ENCODE results near the gene CATSPERZ.

Gene CATSPERZ

DNA sequence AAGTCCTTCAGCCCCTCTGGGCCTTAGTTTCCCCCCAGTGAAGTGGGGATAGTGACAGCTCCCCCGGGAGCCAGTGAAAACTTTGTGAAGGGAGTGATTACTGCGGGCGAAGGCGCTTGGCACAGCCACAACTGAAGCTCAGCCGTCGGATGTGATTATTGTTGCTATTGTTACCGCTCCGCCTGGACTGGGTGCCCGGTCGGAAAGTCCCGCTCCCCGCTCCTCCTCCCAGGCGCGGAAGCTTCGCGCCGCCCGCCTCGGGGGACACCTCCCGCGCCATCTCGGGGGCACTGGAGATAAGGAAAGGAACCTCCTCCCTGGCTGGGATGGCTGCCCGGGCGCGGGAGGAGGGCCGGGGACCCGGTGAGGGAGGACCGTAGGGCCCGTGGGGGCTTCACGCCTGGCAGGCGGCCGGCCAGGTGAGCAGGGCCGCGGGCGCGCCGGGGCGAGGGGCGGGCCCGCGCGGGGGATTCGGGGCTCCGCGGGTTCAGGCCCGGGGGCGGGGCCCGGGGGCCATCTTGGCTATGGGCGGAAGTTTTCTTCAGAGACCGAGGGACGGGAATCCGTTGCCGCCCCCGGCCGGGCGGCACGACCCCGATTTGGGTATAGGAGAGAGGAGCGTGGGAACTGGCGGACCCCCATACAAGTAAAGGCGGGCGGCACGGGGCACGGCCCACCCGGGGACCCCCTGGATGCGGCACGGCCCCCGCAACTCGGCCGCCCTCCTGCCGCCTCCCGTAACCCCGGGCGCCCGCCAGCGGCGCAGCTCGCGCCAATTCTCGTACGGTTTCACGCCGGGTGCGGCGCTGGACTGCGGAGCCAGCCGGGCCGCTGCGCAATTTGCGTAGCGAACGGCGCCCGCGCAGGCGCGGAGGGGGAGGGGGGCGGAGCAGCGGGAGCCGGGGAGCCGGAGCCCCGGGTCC is 14.9 kb upstream of the CATSPERZ start, which contains the start of gene GPR137:
Gene GPR137, plus strand, starts transcription at position 887 of the 923 bp plus-strand sequence. CDS start 677 bp downstream, outside the sequence.
- Histone ChIP-seq H2AFZ (ENCODE audit: insufficient read depth, low read length, poor library complexity) (peak within 1 kb of the TSS; percentile 80), H3K36me3 (ENCODE audit: control insufficient read depth in 1 of 2, insufficient read depth in 2 of 2, low read length in 2 of 2) (peaks cover 9 to 18% of the 10 kb centered on the region in 2 experiments), H4K12ac (ENCODE audit: low read depth, low read length) (peak within 1 kb of the TSS; percentile 49), H3K27ac (ENCODE audit: low read depth, low read length) (peak within 1 kb of the TSS; percentile 77), H3K4me2 (ENCODE audit: low read length) (peak within 1 kb of the TSS; percentile 100), H3K9ac (ENCODE audit: low read length) (peak within 1 kb of the TSS; percentile 86), H3K4ac (ENCODE audit: low read depth, low read length) (peak within 1 kb of the TSS; percentile 46), H2BK5ac (ENCODE audit: low read depth, low read length, poor library complexity) (peak within 1 kb of the TSS; percentile 63), H3K27me3 (ENCODE audit: insufficient read depth, low read length) (peaks cover 3% of the 10 kb centered on the region), H3K4me3 (ENCODE audit: low read depth, low read length) (peak within 1 kb of the TSS; percentile 86), H3K4me1 (ENCODE audit: control insufficient read depth in 1 of 2, insufficient read depth in 2 of 2, low read length in 2 of 2) (peaks cover 14 to 18% of the 10 kb centered on the region in 2 experiments), H3K79me2 (ENCODE audit: control insufficient read depth, insufficient read depth, low read length, poor library complexity) (peaks cover 7% of the 10 kb centered on the region), H4K91ac (ENCODE audit: low read depth, low read length) (peak within 1 kb of the TSS; percentile 76), H3K14ac (ENCODE audit: low read length) (peak within 1 kb of the TSS; percentile 41), H3K9me3 (ENCODE audit: insufficient read depth, low read depth, low read length) (peaks cover 2% of the 10 kb centered on the region), H4K8ac (ENCODE audit: low read depth, low read length) (peak within 1 kb of the TSS; percentile 81), H2BK12ac (ENCODE audit: low read length) (no peak within 1 kb of the TSS), H3K18ac (ENCODE audit: low read length) (peak within 1 kb of the TSS; percentile 32), H2AK5ac (ENCODE audit: low read length) (peak within 1 kb of the TSS; percentile 77), H3K23ac (ENCODE audit: low read length) (no peak within 1 kb of the TSS), H2BK120ac (ENCODE audit: insufficient read depth, low read length, poor library complexity) (peak within 1 kb of the TSS; percentile 59), H3K79me1 (ENCODE audit: low read length) (peaks cover 14% of the 10 kb centered on the region)
- no CpG with 5 or more reads among the region's 102 CpGs for WGBS (ENCODE audit: extremely low coverage, insufficient coverage, insufficient read length)
- DNase-seq: peak; percentile 67 to 81

DNA sequence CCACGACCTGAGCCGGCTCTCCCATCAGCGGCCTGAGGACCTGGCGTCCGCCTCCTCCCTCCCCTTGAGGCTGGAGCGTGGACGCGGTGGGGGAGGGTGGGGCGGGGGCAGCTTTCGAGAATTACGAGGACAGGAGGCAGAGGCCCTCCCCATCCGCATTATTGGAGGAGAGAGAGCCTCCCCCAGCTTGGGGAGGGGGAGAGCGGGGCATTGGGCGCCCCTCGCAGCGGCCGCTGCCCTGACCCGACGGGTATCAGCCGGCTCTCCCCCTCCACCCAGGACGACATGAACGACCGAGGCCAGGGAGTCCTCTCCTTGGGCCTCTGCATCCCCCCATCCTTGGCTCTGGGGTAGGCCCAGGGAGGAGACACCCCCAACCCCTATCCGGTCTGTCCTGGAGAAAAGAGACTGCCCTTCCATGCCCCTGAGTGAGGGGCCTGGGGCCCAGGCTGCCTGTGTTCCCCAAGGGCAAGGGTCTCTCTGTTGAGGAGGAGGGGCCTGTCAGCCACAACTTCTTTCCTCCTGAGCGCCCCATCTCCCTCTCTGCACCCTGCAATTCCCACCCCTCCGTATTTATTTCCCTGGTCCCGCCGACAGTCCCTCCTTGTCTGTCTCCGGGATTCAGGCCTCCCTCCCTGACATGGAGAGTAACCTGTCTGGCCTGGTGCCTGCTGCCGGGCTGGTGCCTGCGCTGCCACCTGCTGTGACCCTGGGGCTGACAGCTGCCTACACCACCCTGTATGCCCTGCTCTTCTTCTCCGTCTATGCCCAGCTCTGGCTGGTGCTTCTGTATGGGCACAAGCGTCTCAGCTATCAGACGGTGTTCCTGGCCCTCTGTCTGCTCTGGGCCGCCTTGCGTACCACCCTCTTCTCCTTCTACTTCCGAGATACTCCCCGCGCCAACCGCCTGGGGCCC is 14.0 kb upstream of the CATSPERZ start:
- peaks cover 8% of the 10 kb centered on the region for H3K27me3 ChIP-seq (ENCODE audit: insufficient read depth, low read length)
- no CpG with 5 or more reads among the region's 40 CpGs for WGBS (ENCODE audit: extremely low coverage, insufficient coverage, insufficient read length)

DNA sequence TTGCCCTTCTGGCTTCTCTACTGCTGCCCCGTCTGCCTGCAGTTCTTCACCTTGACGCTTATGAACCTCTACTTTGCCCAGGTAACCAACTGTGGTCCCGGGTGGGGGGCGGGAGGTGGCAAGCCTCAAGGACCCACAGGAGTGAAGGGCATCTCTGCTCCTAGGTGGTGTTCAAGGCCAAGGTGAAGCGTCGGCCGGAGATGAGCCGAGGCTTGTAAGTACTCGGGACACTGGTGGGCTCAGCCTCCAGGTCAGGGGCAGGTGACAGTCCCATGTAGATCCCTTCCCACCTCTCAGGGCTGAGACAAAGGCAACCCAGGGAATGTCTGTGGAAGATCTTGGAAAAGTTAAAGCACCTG is 13.4 kb upstream of the CATSPERZ start:
- Histone ChIP-seq H4K91ac (ENCODE audit: low read depth, low read length) (no peak overlapping the region), H2BK120ac (ENCODE audit: insufficient read depth, low read length, poor library complexity) (no peak overlapping the region), H3K14ac (ENCODE audit: low read length) (no peak overlapping the region), H3K79me2 (ENCODE audit: control insufficient read depth, insufficient read depth, low read length, poor library complexity) (peaks cover 7% of the 10 kb centered on the region), H3K9ac (ENCODE audit: low read length) (no peak overlapping the region), H3K79me1 (ENCODE audit: low read length) (peaks cover 14% of the 10 kb centered on the region), H3K27me3 (ENCODE audit: insufficient read depth, low read length) (peaks cover 15% of the 10 kb centered on the region), H3K4ac (ENCODE audit: low read depth, low read length) (no peak overlapping the region), H3K4me2 (ENCODE audit: low read length) (no peak overlapping the region), H3K23ac (ENCODE audit: low read length) (no peak overlapping the region), H4K12ac (ENCODE audit: low read depth, low read length) (no peak overlapping the region), H3K36me3 (ENCODE audit: control insufficient read depth in 1 of 2, insufficient read depth in 2 of 2, low read length in 2 of 2) (peaks cover 9 to 16% of the 10 kb centered on the region in 2 experiments), H4K8ac (ENCODE audit: low read depth, low read length) (no peak overlapping the region), H3K27ac (ENCODE audit: low read depth, low read length) (no peak overlapping the region), H2BK12ac (ENCODE audit: low read length) (no peak overlapping the region), H2AK5ac (ENCODE audit: low read length) (no peak overlapping the region), H3K9me3 (ENCODE audit: insufficient read depth, low read depth, low read length) (peaks cover 4% of the 10 kb centered on the region), H2AFZ (ENCODE audit: insufficient read depth, low read length, poor library complexity) (no peak overlapping the region), H3K4me1 (ENCODE audit: control insufficient read depth in 1 of 2, insufficient read depth in 2 of 2, low read length in 2 of 2) (peaks cover 14 to 21% of the 10 kb centered on the region in 2 experiments), H3K18ac (ENCODE audit: low read length) (no peak overlapping the region), H3K4me3 (ENCODE audit: low read depth, low read length) (peak overlapping the region; percentile 0), H2BK5ac (ENCODE audit: low read depth, low read length, poor library complexity) (no peak overlapping the region)
- WGBS (ENCODE audit: extremely low coverage, insufficient coverage, insufficient read length): no CpG with 5 or more reads among the region's 9 CpGs
- DNase-seq: no peak

More for the DNA sequence above, 14.0 kb upstream of the CATSPERZ start:
- no peak overlapping the region for H3K27ac ChIP-seq (ENCODE audit: low read depth, low read length)
- H3K4me2 ChIP-seq (ENCODE audit: low read length): peak overlapping the region; percentile 100
- H4K91ac ChIP-seq (ENCODE audit: low read depth, low read length): peak overlapping the region; percentile 41
- H3K36me3 ChIP-seq (ENCODE audit: control insufficient read depth in 1 of 2, insufficient read depth in 2 of 2, low read length in 2 of 2): peaks cover 9 to 18% of the 10 kb centered on the region in 2 experiments
- H3K4me1 ChIP-seq (ENCODE audit: control insufficient read depth in 1 of 2, insufficient read depth in 2 of 2, low read length in 2 of 2): peaks cover 14 to 18% of the 10 kb centered on the region in 2 experiments
- DNase-seq: no peak
- H4K12ac ChIP-seq (ENCODE audit: low read depth, low read length): peak overlapping the region; percentile 49
- peaks cover 2% of the 10 kb centered on the region for H3K9me3 ChIP-seq (ENCODE audit: insufficient read depth, low read depth, low read length)
- H2BK120ac ChIP-seq (ENCODE audit: insufficient read depth, low read length, poor library complexity): peak overlapping the region; percentile 16
- peaks cover 7% of the 10 kb centered on the region for H3K79me2 ChIP-seq (ENCODE audit: control insufficient read depth, insufficient read depth, low read length, poor library complexity)
- H3K14ac ChIP-seq (ENCODE audit: low read length): peak overlapping the region; percentile 41
- H3K79me1 ChIP-seq (ENCODE audit: low read length): peaks cover 14% of the 10 kb centered on the region
- no peak overlapping the region for H2BK12ac ChIP-seq (ENCODE audit: low read length)
- peak overlapping the region; percentile 8 for H3K9ac ChIP-seq (ENCODE audit: low read length)
- H3K4me3 ChIP-seq (ENCODE audit: low read depth, low read length): peak overlapping the region; percentile 86
- H4K8ac ChIP-seq (ENCODE audit: low read depth, low read length): peak overlapping the region; percentile 76
- H2AK5ac ChIP-seq (ENCODE audit: low read length): peak overlapping the region; percentile 77
- H2AFZ ChIP-seq (ENCODE audit: insufficient read depth, low read length, poor library complexity): peak overlapping the region; percentile 38
- H3K18ac ChIP-seq (ENCODE audit: low read length): peak overlapping the region; percentile 28
- H3K23ac ChIP-seq (ENCODE audit: low read length): no peak overlapping the region
- H2BK5ac ChIP-seq (ENCODE audit: low read depth, low read length, poor library complexity): no peak overlapping the region
- H3K4ac ChIP-seq (ENCODE audit: low read depth, low read length): peak overlapping the region; percentile 46

Measured in trophoblast cell (in vitro differentiated cells and primary cell).